Nucleus accumbens (tissue), 56 donors: ENCODE results near the gene FRYL.
"Not testable (repeated sequence)": the region's sequence is repeated elsewhere in the genome, so short reads cannot be mapped to it uniquely, and the experiment has no call there.

Experiments used
- DNase-seq, 56 donors: peaks; one replicate each; lab custom pipeline; 2025; lab: John Stamatoyannopoulos, UW

Gene FRYL

DNA sequence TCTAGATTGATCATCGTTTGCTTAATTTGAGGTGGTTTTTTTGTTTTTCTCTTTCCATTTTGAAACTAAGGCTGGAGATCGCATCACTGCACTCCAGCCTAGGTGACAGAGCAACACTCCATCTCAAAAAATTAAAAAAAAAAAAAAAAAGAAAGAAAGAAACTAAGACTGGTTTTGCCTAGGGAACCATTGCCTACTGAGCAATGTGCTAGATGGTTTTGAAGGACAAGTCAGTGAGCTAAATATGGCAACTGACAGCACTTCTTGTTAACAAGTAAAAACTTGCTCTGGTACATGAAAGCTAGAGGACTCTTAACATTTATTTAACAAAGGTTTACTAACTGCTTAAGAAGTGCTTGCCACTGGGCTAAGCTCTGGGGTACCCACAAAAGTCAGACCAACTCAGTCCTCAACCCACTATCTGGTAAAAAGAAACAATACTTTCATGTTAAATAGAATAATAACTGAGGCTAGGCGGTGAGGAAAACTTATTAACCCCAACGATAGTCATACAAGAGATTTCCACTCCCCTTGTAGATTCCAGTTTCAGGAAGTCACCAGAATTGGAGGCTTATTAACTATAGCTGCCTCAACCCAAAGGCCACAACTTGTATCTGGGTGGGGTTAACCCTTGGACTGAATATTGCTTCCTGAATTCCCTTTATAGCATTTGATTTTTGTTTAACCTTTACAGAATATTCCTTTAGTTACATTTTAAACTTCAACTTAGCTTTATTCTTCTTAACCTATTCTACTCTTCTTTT is 111.6 kb downstream of the FRYL start:
- no peak for DNase-seq

- no peak for DNase-seq
Measured at GRCh38 chr4:48667148-48667547, 112.9 kb downstream of the FRYL start.

GRCh38 chr4:48665555-48666186 is 114.4 kb downstream of the FRYL start:
- no peak for DNase-seq

- DNase-seq: no peak
Measured at GRCh38 chr4:48664938-48665337, 115.1 kb downstream of the FRYL start.

GRCh38 chr4:48661391-48661790 is 118.7 kb downstream of the FRYL start:
- no peak for DNase-seq

GRCh38 chr4:48660347-48660746 is 119.7 kb downstream of the FRYL start:
- DNase-seq: no peak

DNA sequence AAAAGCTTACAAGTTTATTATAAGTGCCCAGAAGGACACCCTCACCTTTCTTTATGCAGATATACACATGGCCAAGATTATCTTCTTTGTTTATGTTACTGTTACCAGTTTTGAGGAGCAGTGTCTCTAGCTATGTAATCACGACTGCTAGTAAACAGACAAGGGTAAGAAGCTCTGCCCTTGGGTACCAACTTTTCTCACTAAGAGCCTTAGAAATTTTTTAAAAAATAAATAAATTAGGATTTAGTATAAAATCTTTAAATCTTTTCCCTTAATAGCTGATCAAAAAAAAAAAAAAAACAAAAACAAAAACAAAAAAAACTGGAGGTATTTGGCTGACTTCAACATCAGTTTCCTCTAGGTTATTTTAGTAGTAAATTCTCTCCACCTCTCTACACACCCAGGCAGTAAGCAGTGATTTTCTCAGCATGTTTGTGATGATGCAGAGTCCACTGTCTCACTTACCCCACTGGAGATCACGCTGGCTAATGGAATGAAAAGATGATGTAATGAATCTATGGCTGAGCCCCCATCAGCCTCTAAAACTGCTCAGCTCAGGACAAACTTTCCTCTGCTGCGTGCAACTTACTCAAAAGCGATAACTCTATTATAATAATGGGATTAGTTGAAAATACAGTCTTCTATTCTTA is 125.9 kb downstream of the FRYL start:
- DNase-seq: peak in 1 of 56 donors; percentile 40

DNA sequence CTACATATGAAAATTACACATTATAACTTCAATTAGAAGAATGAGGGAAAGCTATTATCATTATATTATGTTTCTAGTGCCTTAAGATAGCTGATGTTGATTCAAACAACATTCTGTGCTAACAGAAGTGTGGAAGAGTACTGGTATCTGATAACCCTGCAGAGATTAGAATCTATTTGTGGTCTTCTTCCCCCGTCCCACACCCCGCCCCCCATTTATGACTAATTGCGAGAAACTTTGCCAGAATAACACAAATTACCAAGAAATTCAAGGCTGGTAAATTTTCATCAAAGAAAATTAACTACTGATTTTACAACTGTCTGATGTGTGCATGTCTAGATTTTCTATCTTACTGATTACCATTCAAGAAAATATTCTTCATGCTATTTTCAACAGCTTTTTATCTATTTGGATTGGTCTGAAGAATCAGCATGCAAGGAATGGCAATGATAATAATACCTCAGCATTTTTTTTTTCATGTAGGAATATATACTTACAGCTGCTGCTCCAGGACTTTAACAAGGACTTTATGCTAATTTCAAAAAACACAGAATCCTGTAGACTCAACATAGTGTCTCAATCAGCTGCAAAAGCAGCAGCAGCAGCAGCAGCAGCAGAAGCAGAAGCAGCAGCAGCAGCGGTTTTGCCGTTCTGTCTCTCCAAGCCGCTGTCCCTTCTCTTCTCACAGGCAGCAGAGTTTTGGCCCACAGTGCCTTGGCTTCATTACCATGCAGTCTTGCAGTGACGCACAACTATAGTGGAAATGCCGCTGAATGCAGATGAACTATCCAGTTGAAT is 126.7 kb downstream of the FRYL start:
- DNase-seq: peak in 52 of 56 donors; percentile 5 to 82 (median 54)

DNA sequence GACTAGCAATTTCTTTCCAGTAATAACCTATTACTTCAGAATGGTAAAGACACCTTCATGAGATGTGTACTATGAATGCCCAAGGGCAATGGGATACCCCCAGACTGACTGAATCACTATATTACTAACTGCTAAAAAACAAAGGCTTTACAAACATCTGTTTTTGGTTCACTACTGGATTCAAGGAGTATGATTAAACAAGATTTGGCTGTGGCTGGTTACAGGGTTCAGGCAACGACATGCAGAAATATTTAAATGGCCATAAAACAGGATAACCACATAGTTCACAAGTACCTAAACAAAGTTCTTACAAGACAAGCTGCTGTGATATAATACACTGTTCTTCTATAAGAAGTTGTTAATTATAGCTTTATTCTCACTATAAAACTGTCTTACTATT is 128.2 kb downstream of the FRYL start:
- no peak for DNase-seq

DNA sequence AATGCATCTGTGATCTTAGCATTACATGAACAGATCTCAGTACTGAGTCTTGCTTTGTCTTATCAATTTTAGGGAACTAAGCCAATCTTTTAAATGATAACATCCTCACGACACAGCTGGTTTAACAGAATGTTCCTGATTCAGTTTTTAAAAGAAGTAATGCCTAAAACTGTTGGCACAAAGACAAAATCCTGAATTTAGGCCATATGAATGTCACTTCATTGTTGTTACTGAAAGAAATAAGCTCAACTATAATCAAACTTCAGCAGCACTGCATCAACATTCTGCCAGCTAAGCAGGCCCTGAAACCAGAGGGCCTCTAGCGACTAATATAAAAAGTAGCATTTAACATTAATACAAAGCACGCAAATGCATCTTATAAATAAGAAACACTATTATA is 130.6 kb downstream of the FRYL start:
- DNase-seq: no peak

DNA sequence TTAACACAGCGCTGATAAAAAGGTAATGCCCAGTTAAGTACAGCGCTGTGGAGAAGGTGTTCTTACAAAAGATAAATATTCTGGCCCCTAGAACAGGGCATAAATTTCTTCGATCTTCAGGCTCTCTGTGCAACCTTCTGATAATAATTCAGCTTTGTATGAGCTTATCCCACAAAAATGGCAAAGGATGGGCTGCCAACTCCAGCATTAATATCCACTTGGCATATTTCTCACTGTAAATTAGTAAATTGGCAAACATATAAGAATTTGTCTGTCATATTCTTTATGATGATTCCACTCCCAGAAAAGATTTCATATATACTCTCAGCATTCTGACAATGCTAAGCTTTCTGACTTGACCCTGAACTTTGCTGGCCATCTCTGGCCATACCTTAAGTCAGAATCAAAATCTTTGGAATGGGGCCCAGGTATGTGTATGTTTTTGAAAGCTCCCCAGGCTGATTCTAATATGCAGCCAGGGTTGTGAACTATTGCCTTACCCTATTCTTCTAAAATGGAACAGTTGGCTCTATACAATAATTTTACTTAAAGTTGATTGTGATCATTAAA is 134.8 kb downstream of the FRYL start:
- DNase-seq: no peak

DNA sequence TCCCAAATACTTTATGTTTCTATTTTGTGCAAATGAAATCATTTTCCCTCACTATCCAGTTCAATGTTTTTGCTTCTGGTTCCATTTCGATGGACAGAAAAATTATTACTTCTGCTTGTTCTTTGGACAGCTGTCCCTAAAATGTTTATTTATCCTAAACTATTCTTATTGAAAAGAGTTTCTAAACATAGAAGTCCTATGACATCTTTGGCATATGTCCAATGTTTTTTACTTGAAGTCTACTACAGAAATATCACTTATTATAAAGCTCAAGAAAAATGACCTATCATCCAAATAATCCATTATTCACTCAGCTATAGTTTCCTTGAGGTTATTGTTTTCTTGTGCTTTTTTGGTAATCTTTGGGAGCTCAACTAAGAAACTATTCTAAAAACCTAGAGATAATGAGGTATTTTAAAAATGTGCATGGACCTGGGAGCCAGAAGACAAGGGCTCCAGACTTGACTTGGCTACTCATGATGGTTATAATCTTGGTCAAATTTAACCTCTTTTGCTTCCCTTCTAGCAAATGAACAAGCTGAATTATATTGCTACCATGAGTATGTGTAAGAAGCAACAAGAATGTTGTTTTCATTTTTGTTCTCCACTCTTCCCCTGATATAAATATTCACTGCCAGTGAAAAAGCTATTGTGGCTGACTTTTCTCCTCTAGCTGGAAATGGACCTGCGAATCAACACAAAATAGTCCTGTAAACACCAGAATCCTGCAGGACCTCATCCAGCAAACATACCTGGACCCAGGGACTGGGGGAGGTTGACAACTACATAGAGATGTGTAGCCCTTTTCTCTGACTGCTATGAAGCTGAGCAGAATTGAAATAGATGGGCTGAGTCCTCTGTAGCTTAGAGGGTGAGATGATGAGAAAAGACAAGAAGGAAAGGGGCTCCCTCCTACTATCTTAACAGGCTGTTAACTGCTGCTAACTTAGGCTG is 137.4 kb downstream of the FRYL start:
- DNase-seq: peak in 1 of 56 donors; percentile 13

DNA sequence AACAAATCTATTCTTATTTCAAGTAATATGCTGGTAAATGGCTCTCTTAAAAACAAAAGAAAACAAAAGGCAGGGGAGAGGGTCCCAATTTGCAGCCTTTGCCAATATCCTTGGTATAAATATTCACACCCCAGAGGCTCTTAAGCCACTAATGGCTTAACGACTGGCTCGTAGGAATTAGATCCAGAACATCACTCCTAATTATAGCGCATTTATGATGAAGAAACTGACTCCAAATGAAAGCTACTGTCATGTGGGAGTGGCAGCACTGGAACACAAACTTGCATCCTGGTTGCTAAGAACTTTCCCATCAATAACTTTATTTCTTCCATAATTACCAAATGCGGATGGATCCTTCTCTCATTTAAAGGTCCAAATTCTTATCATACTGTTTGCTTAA is 138.7 kb downstream of the FRYL start:
- DNase-seq: no peak

- no peak for DNase-seq
Measured at GRCh38 chr4:48640699-48641098, 139.4 kb downstream of the FRYL start.

GRCh38 chr4:48640225-48640624 is 139.9 kb downstream of the FRYL start:
- no peak for DNase-seq

- no peak for DNase-seq
Measured at GRCh38 chr4:48639807-48640206, 140.3 kb downstream of the FRYL start.

GRCh38 chr4:48638586-48638985 is 141.5 kb downstream of the FRYL start:
- not testable (repeated sequence) for DNase-seq

- no peak for DNase-seq
Measured at GRCh38 chr4:48636911-48637310, 143.2 kb downstream of the FRYL start.

- DNase-seq: no peak
Measured at GRCh38 chr4:48635980-48636379, 144.1 kb downstream of the FRYL start.
